Mucosa of rectum (tissue), 2 donors: ENCODE measurements around the gene XDH.

ENCODE experiments used
- H3K27ac ChIP-seq, 2 donors: one replicate each; pipeline ENCODE4 v1.7.0; 2013; ENCODE audit warnings: inconsistent platforms in 2 of 2, low read depth in 2 of 2, low read length in 2 of 2
- H3K27me3 ChIP-seq, 2 donors: one replicate each; pipeline ENCODE4 v1.7.0; 2013; ENCODE audit warnings: low read length in 2 of 2; ENCODE audit not compliant: control insufficient read depth in 2 of 2, insufficient read depth in 2 of 2
- H3K36me3 ChIP-seq, 2 donors: one replicate each; pipeline ENCODE4 v1.7.0; 2013; ENCODE audit warnings: low read length in 2 of 2; ENCODE audit not compliant: control insufficient read depth in 2 of 2, insufficient read depth in 2 of 2
- H3K4me1 ChIP-seq, 2 donors: one replicate each; pipeline ENCODE4 v1.7.0; 2013; ENCODE audit warnings: low read length in 2 of 2, mild to moderate bottlenecking in 1 of 2; ENCODE audit not compliant: control insufficient read depth in 2 of 2, insufficient read depth in 2 of 2
- H3K4me3 ChIP-seq, 2 donors: one replicate each; pipeline ENCODE4 v1.7.0; 2013; ENCODE audit warnings: low read length in 2 of 2
- H3K9ac ChIP-seq, 2 donors: one replicate each; pipeline ENCODE4 v1.7.0; 2013; ENCODE audit warnings: low read length in 2 of 2, low read depth in 1 of 2, mild to moderate bottlenecking in 1 of 2
- H3K9me3 ChIP-seq, 2 donors: one replicate each; pipeline ENCODE4 v1.7.0; 2013; ENCODE audit warnings: low read length in 2 of 2; ENCODE audit not compliant: control insufficient read depth in 2 of 2
- donor health status: healthy.
- donor health status: Normal muscosa, but diverticular disease.

The XDH gene

DNA sequence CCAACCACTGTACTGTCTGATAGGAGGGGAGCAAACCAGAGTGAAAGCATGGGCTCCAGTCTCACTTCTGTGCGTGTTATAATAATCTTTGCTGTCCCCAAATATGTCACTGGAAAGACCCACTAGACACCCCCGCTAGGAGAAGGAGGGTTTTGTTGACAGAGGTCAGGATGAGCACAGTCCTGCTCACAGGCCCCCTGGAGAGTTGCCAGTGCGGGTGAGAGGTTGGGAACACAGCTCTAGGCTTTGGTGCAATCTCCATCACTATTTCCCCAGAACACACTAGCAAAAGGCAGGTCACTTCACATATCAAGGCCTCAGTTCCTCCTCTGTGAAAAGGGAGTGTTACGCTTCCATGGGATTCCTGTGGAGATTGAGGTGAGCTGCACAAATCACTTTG lies 9.7 kb downstream of the XDH start:
- Histone ChIP-seq H3K27me3 (no peaks in the 10 kb centered on the region), H3K9ac (no peak overlapping the region), H3K4me1 (no peaks in the 10 kb centered on the region), H3K27ac (no peak overlapping the region), H3K36me3 (peaks cover 6% of the 10 kb centered on the region in 2 donors), H3K4me3 (no peak overlapping the region), H3K9me3 (no peaks in the 10 kb centered on the region)

DNA sequence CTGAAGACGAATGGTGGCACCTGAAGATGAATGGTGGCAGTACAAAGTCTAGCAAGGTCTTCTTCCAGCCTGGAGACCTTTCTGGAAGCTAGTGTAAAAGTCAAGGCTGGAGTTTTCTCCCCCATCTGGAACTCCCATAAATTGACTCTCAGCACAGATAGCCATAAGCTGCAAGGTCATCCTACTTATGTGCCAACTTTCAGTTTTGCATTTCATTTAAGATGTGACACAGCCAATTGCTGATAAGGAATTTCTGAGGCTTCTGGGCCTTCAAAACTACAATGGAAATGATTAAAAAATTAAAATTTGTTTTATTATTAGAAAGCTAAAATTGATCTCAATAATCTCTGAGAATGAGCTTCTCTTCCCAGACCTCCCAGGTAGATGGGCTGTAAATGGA lies 10.2 kb downstream of the XDH start:
- H3K4me1 ChIP-seq = no peaks in the 10 kb centered on the region
- no peak overlapping the region for H3K27ac ChIP-seq
- H3K36me3 ChIP-seq = peaks cover 6% of the 10 kb centered on the region in 2 donors
- no peaks in the 10 kb centered on the region for H3K9me3 ChIP-seq
- H3K4me3 ChIP-seq = no peak overlapping the region
- H3K27me3 ChIP-seq = no peaks in the 10 kb centered on the region
- no peak overlapping the region for H3K9ac ChIP-seq

DNA sequence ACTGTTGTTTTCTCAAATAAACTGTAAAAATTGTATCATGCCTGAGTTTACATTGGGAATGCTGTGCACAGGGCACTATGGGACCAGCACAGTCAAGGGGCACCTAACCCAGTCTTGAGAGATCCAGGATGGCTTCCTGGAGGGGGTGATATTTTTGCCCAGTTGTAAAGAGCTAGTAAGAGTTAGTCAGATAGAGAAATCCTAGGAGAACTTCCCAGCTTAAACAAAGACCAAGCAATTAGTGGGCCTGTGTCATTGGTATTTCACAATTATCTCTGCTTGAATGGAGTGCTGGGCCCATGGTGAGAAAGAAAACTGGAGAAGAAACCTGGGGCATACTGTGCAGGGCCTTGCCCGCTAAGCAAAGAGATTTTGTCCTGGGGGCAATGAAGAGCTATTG lies 12.2 kb downstream of the XDH start:
- no peak overlapping the region for H3K9ac ChIP-seq
- H3K4me1 ChIP-seq = no peaks in the 10 kb centered on the region
- H3K27ac ChIP-seq = no peak overlapping the region
- H3K4me3 ChIP-seq = no peak overlapping the region
- H3K36me3 ChIP-seq = peaks cover 6% of the 10 kb centered on the region in 2 donors
- no peaks in the 10 kb centered on the region for H3K27me3 ChIP-seq
- no peaks in the 10 kb centered on the region for H3K9me3 ChIP-seq

DNA sequence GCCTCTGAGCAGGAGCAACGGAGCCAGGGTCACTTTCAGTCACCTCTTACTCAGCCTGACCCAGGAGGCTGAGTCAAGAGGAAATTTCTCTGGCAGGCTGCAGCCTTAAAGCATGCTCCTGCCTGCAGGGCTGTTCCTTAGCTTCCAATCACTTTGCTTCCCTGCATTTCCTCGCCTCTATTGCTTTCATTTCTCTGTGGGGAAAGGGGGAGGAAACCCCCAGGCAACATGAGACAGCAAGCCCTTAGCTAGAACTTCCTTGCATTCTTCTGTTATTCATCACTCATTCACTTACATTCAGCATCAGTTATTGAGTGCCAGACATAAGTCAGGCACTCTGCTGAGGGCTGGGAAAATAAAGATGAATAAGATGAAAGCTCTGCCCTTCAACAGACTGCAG lies 13.0 kb downstream of the XDH start:
- Histone ChIP-seq H3K27ac (no peak overlapping the region), H3K4me1 (no peaks in the 10 kb centered on the region), H3K4me3 (no peak overlapping the region), H3K36me3 (peaks cover 6% of the 10 kb centered on the region in 2 donors), H3K9ac (no peak overlapping the region), H3K27me3 (no peaks in the 10 kb centered on the region), H3K9me3 (no peaks in the 10 kb centered on the region)

DNA sequence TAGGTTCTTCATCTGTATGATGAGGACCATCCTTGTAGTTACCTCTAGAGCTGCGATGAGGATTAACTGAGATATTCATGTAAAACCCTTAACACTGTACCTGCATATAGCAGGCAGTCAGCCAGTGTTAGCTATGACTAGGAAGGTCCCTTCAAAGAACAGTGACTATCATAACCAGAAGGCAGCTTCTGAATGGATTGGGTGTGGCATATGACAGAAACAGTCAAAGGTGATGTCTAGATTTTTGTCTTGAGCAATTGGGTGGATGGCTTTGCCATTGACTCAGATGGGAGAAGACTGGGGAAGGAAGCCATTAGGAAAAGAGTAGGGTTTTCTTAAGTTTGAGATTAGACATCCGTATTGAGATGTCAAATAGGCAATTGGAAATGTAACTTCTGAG lies 15.7 kb downstream of the XDH start:
- H3K9me3 ChIP-seq = no peaks in the 10 kb centered on the region
- H3K9ac ChIP-seq = no peak overlapping the region
- H3K4me3 ChIP-seq = no peak overlapping the region
- no peaks in the 10 kb centered on the region for H3K27me3 ChIP-seq
- H3K27ac ChIP-seq = no peak overlapping the region
- H3K4me1 ChIP-seq = no peaks in the 10 kb centered on the region
- H3K36me3 ChIP-seq = peaks cover 2 to 6% of the 10 kb centered on the region in 2 donors

DNA sequence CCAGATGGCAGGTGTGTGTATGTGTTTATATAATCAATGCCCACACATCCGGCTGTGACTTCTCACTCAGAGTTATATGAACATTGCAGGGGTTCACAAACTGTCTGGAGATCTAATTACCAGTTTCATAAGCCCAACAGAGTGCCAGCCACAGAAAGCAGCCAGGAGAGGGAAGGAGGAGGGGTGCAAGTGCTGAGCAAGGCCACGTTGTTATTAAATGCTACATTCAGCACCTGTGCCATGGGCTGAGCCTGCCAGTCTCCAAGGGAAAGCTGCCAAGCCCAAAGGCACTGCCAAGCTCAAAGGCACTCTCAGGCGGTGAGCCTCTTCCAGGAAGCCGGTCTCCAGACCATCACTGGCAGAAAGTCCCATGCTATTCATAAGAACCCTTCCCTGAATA lies 17.4 kb downstream of the XDH start:
- H3K9me3 ChIP-seq = no peaks in the 10 kb centered on the region
- no peaks in the 10 kb centered on the region for H3K27me3 ChIP-seq
- no peak overlapping the region for H3K27ac ChIP-seq
- peaks cover 2 to 6% of the 10 kb centered on the region in 2 donors for H3K36me3 ChIP-seq
- H3K9ac ChIP-seq = no peak overlapping the region
- no peak overlapping the region for H3K4me3 ChIP-seq
- no peaks in the 10 kb centered on the region for H3K4me1 ChIP-seq

DNA sequence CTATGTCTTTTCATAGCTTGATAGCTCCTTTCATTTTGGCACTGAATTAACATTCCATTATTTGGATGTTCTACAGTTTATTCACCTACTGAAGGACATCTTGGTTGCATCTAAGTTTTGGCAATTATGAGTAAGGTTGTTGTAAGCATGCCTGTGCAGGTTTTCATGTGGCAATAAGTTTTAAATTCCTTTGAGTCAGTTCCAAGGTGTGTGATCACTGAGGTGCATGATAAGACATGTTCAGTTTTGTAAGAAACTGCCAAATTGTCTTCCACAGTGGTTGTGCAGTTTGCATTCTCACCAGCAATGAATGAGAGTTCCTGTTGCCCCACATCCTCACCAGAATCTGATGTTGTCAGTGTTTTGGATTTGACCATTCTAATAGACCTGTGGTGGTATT lies 24.2 kb downstream of the XDH start:
- Histone ChIP-seq H3K36me3 (no peaks in the 10 kb centered on the region), H3K4me1 (no peaks in the 10 kb centered on the region), H3K27ac (no peak overlapping the region), H3K27me3 (no peaks in the 10 kb centered on the region), H3K9me3 (no peaks in the 10 kb centered on the region), H3K4me3 (no peak overlapping the region), H3K9ac (no peak overlapping the region)

DNA sequence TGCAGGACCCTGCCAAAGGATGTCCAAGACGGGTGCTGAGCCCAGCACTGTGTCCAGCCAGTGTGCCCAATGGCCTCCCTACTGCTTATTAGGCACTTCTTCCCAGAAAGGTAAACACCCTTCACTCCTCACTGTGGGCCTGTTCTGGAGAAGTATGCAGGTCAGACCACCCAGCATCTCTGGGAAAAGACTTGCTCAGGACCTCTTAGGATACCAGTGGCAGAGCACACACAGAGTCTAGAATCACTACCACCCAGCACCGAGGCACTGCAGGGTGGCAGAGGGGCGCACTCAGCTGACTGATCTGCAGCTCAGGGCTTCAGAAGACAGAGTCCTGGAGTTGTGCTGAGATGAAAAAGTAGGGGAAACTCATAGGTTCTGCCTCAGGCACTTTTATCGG lies 25.8 kb downstream of the XDH start:
- Histone ChIP-seq H3K9ac (no peak overlapping the region), H3K36me3 (no peaks in the 10 kb centered on the region), H3K4me3 (no peak overlapping the region), H3K9me3 (no peaks in the 10 kb centered on the region), H3K27ac (no peak overlapping the region), H3K4me1 (no peaks in the 10 kb centered on the region), H3K27me3 (no peaks in the 10 kb centered on the region)

DNA sequence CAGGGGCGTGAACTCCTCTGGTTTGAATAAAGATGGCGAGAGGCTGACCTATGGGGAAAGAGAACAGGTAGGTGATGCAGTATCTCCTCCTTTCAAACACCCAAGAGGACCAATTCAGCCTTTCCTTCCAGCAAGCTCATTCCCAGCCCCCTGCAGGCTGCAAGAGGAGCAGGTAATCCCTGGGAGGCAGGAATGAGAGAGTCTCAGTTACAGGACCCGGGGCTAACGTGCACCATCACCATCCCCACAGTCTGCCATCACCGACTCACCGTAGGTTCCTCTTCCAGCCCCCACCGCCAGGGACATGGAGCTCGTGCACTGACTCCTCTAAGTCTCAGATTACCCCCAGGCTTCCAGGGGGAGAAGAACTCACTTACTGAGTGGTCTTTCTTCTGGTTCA lies 26.7 kb downstream of the XDH start:
- Histone ChIP-seq H3K27ac (no peak overlapping the region), H3K36me3 (no peaks in the 10 kb centered on the region), H3K4me1 (no peaks in the 10 kb centered on the region), H3K4me3 (no peak overlapping the region), H3K9me3 (no peaks in the 10 kb centered on the region), H3K27me3 (no peaks in the 10 kb centered on the region), H3K9ac (no peak overlapping the region)

DNA sequence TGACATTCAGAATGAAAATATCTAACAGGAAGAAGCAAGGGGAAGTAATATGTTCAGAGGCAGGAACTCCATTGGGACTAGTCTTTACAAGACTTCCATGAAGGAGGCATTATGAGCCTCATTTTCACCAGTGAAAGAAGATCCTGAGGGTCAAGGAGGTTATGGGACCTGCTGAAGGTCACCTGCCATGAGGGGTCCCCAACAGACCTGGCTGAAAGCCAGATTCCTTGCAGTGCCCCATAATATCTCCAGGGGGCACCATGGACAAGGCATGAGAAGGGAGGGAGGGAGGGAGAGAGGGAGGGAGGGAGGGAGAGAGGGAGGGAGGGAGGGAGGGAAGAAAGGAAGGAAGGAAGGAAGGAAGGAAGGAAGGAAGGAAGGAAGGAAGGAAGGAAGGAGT lies 27.9 kb downstream of the XDH start:
- H3K36me3 ChIP-seq = no peaks in the 10 kb centered on the region
- H3K9ac ChIP-seq = no peak overlapping the region
- H3K27ac ChIP-seq = no peak overlapping the region
- no peak overlapping the region for H3K4me3 ChIP-seq
- H3K4me1 ChIP-seq = no peaks in the 10 kb centered on the region
- H3K27me3 ChIP-seq = no peaks in the 10 kb centered on the region
- no peaks in the 10 kb centered on the region for H3K9me3 ChIP-seq

DNA sequence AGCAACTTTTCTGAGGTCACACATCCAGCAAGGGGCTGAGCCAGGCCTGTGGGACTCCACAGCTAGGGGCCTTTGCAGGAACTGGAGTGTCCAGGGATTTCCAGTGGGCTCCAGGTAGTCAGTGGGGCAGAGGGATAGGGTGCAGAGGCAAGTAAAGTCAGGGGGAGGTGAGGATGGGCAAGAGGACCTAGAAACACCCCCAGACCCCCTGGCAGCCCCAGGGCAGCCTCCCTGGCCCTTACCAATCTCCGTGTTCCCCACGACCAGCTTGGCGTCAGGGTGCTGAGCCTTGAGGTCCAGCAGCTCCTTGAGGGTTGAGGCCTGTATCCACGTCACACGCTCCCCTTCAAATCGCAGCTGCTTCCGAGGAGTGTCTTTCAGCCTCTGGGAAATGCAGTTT lies 28.4 kb downstream of the XDH start:
- Histone ChIP-seq H3K9ac (no peak overlapping the region), H3K36me3 (no peaks in the 10 kb centered on the region)

More for the DNA sequence above, 28.4 kb downstream of the XDH start:
- Histone ChIP-seq H3K9me3 (no peaks in the 10 kb centered on the region), H3K27ac (no peak overlapping the region), H3K27me3 (no peaks in the 10 kb centered on the region), H3K4me3 (no peak overlapping the region), H3K4me1 (no peaks in the 10 kb centered on the region)
